Gastrocnemius medialis (tissue), 4 donors: Measurements from ENCODE around the gene C19orf44.

ENCODE experiments used
- POLR2A ChIP-seq, 2 donors: fragments of 450-650 bp; IDR thresholded peaks; one replicate each; pipeline ENCODE4 v1.6.1; 2017; ENCODE audit warnings: antibody characterized with exemption in 2 of 2, mild to moderate bottlenecking in 2 of 2, moderate library complexity in 2 of 2
- TF ChIP-seq, protein P1 (sequence below), 5 experiments: fragments of 450-650 bp in 3 of 5; fragments of 200-600 bp in 2 of 5; sonication (generic) in 2 of 5; IDR thresholded peaks in 4 of 5; conservative IDR thresholded peaks in 1 of 5; 1 replicate in 4 of 5; 2 replicates in 1 of 5; pipeline ENCODE4 v1.5.1; 2016 to 2019; ENCODE audit warnings: antibody characterized with exemption in 5 of 5, mild to moderate bottlenecking in 3 of 5, moderate library complexity in 3 of 5

DNA sequence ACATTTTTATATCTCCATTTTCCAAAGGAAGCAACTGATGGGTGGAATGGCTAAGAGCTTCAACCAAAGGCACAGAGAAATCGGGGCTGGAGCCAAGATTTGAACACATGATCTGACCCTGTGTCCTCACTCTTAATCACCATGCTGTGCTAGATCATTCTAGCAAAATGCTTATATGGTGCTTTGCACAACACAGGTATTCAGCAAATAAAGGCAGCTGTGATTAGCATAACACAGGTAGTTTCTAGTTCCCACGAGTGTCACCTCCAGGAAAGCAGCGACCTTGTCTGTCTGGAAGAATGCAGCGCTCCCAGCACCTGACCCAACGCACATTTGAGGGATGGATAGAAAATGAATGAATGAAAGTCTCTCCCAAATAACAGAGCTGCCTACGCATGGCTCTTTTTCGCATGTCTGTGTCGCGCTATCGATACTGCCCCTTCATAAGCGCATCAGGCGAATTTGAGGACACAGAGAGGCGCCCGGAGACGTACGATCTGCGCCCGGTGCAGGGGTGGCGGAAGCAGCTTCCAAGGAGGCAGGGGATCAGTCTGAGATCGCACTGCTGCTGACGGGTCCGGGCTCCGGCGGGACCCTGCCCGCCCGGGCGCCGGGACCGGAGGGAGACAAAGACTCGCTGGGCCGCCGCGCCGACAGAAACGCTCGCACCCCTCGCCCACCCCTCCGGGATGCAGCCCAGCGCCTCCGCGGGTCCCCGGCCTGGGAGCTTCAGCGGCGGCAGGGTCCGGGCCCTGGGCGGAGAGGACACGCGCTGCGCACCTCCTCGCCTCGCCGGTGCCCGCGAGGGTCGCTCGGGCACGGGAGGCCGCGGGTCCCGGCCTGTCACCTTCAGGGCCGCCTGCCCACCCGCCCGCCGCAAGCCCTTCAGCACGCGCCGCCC is 25.0 kb upstream of the C19orf44 start:
- TF ChIP-seq, protein P1, sequence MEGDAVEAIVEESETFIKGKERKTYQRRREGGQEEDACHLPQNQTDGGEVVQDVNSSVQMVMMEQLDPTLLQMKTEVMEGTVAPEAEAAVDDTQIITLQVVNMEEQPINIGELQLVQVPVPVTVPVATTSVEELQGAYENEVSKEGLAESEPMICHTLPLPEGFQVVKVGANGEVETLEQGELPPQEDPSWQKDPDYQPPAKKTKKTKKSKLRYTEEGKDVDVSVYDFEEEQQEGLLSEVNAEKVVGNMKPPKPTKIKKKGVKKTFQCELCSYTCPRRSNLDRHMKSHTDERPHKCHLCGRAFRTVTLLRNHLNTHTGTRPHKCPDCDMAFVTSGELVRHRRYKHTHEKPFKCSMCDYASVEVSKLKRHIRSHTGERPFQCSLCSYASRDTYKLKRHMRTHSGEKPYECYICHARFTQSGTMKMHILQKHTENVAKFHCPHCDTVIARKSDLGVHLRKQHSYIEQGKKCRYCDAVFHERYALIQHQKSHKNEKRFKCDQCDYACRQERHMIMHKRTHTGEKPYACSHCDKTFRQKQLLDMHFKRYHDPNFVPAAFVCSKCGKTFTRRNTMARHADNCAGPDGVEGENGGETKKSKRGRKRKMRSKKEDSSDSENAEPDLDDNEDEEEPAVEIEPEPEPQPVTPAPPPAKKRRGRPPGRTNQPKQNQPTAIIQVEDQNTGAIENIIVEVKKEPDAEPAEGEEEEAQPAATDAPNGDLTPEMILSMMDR (IDR thresholded peaks at IDR 0.05 in 4 of 5, conservative IDR thresholded peaks at IDR 0.05 in 1 of 5) = no peak
- TF ChIP-seq POLR2A (IDR thresholded peaks at IDR 0.05) = peak; percentile 24 to 35
